A549 (cell line): Measurements from ENCODE around the gene CPZ. TPM values are rescaled to one million over a fixed set of nuclear protein-coding genes. Genes with fewer than 3 reads are reported as not detected.

ENCODE experiments used
- ATAC-seq, 2 experiments: fragments of 200-7000 bp in 1 of 2; fragments of >200 bp in 1 of 2; cut with Nextera tagmentation in 1 of 2; cut with Tn5 transposase in 1 of 2; 3 replicates each; pipeline versions ENCODE4 v1.8.0 to v1.9.1; 2018 to 2020; ENCODE audit warnings: mild to moderate bottlenecking in 1 of 2, moderate library complexity in 1 of 2
- CTCF ChIA-PET: fragments of 300-600 bp; sonication (Branson Sonifier 250); formaldehyde crosslinking; extraction: SDS; loops from one replicate; lab custom pipeline; 2021; ENCODE audit warnings: antibody characterized with exemption, inconsistent platforms; lab: Yijun Ruan, JAX
- POLR2A ChIA-PET: fragments of 350-600 bp; formaldehyde crosslinking; extraction: SDS; loops from one replicate; lab custom pipeline; 2021; ENCODE audit warnings: antibody characterized with exemption, inconsistent platforms; lab: Yijun Ruan, JAX
- DNase-seq, 2 experiments: peaks; one replicate each; pipeline versions ENCODE4 v3.0.0 to v3.0.0-alpha.2; 2011 to 2016; ENCODE audit warnings: low read depth in 1 of 2, low spot score in 1 of 2
- FAIRE-seq: peaks from 2 replicates; lab custom pipeline; 2011; peaks lifted over from hg19 to GRCh38; lab: Jason Lieb, UNC
- H3K27ac ChIP-seq, 2 experiments: fragments of >200 bp; sonication (Bioruptor Twin); formaldehyde crosslinking; 3 replicates each; pipeline ENCODE4 v1.5.1; 2016 to 2017
- H3K4me1 ChIP-seq: fragments of >200 bp; sonication (Bioruptor Twin); formaldehyde crosslinking; 3 replicates; pipeline ENCODE4 v1.6.1; 2016
- H3K4me2 ChIP-seq: fragments of >200 bp; sonication (Bioruptor Twin); formaldehyde crosslinking; 3 replicates; pipeline ENCODE4 v1.6.1; 2016
- H3K4me3 ChIP-seq: fragments of >200 bp; sonication (Bioruptor Twin); formaldehyde crosslinking; 3 replicates; pipeline ENCODE4 v1.5.1; 2016
- H3K9me3 ChIP-seq: fragments of >200 bp; sonication (Bioruptor Twin); formaldehyde crosslinking; 3 replicates; pipeline ENCODE4 v1.6.1; 2016
- ATOH8 ChIP-seq: fragments of 250-450 bp; sonication (Bioruptor Pico); IDR thresholded peaks from 2 replicates; pipeline ENCODE4 v1.5.0; 2020; ENCODE audit warnings: low read depth, mild to moderate bottlenecking, moderate library complexity
- BCL3 ChIP-seq: fragments of >200 bp; sonication (Bioruptor Twin); formaldehyde crosslinking; IDR thresholded peaks from 3 replicates; pipeline ENCODE4 v1.6.1; 2016
- CBX8 ChIP-seq: fragments of 200-600 bp; sonication (generic); IDR thresholded peaks from 2 replicates; pipeline ENCODE4 v1.6.1; 2016
- CEBPB ChIP-seq, 2 experiments: fragments of >200 bp in 1 of 2; sonication (Bioruptor Twin) in 1 of 2; formaldehyde crosslinking in 1 of 2; IDR thresholded peaks; 2 replicates each; pipeline ENCODE4 v1.6.1; 2012 to 2016
- CHD2 ChIP-seq: fragments of 150-350 bp; IDR thresholded peaks from 2 replicates; pipeline ENCODE4 v1.6.1; 2014; ENCODE audit warnings: low read length; ENCODE audit not compliant: partially characterized antibody
- EP300 ChIP-seq, 2 experiments: fragments of >200 bp; sonication (Bioruptor Twin); formaldehyde crosslinking; IDR thresholded peaks; 2 replicates in 1 of 2; 3 replicates in 1 of 2; pipeline ENCODE4 v1.6.1; 2016 to 2017
- ESRRA ChIP-seq: fragments of 150-350 bp; IDR thresholded peaks from 2 replicates; pipeline ENCODE4 v1.6.1; 2014; ENCODE audit warnings: mild to moderate bottlenecking, low read length, borderline replicate concordance
- HDAC2 ChIP-seq: fragments of 200-600 bp; sonication (generic); IDR thresholded peaks from 2 replicates; pipeline ENCODE4 v1.6.1; 2016
- HEYL ChIP-seq: fragments of 250-450 bp; sonication (Bioruptor Pico); IDR thresholded peaks from 2 replicates; pipeline ENCODE4 v1.8.0; 2021; ENCODE audit warnings: mild to moderate bottlenecking, moderate library complexity
- JUN ChIP-seq, 2 experiments: fragments of >200 bp; sonication (Bioruptor Twin); formaldehyde crosslinking; IDR thresholded peaks; 2 replicates in 1 of 2; 3 replicates in 1 of 2; pipeline ENCODE4 v1.6.1; 2016 to 2017
- MAFK ChIP-seq: fragments of 450-650 bp; IDR thresholded peaks from 2 replicates; pipeline ENCODE4 v1.6.1; 2014; ENCODE audit not compliant: partially characterized antibody
- MAX ChIP-seq: IDR thresholded peaks from 2 replicates; pipeline ENCODE4 v1.6.1; 2012
- NR3C1 ChIP-seq: fragments of >200 bp; sonication (Bioruptor Twin); formaldehyde crosslinking; IDR thresholded peaks from 3 replicates; pipeline ENCODE4 v1.6.1; 2017
- PHF8 ChIP-seq: fragments of 200-600 bp; sonication (generic); IDR thresholded peaks from 2 replicates; pipeline ENCODE4 v1.6.1; 2016; ENCODE audit warnings: low read depth, mild to moderate bottlenecking, antibody characterized with exemption, moderate library complexity, borderline replicate concordance
- POLR2A ChIP-seq: IDR thresholded peaks from 2 replicates; pipeline ENCODE4 v1.6.1; 2012; ENCODE audit warnings: mild to moderate bottlenecking, low read length
- POLR2AphosphoS2 ChIP-seq: conservative IDR thresholded peaks from 2 replicates; pipeline ENCODE4 v1.6.1; 2012; ENCODE audit warnings: low read length, improper control_type of control experiment, inconsistent platforms
- RAD21 ChIP-seq, 2 experiments: fragments of >200 bp in 1 of 2; sonication (Bioruptor Twin) in 1 of 2; formaldehyde crosslinking in 1 of 2; IDR thresholded peaks in 1 of 2; conservative IDR thresholded peaks in 1 of 2; 2 replicates in 1 of 2; 3 replicates in 1 of 2; pipeline ENCODE4 v1.6.1; 2012 to 2018; ENCODE audit warnings: inconsistent platforms in 1 of 2
- RARB ChIP-seq: fragments of 250-450 bp; sonication (Bioruptor Pico); IDR thresholded peaks from 2 replicates; pipeline ENCODE4 v1.8.0; 2021; ENCODE audit warnings: mild to moderate bottlenecking, moderate library complexity
- RCOR1 ChIP-seq: fragments of 150-350 bp; IDR thresholded peaks from 2 replicates; pipeline ENCODE4 v1.6.1; 2014; ENCODE audit warnings: antibody characterized with exemption, low read length, low read depth
- SMC3 ChIP-seq: fragments of >200 bp; sonication (Bioruptor Twin); formaldehyde crosslinking; IDR thresholded peaks from 3 replicates; pipeline ENCODE4 v1.6.1; 2018; ENCODE audit warnings: inconsistent platforms
- TFCP2L1 ChIP-seq: fragments of 250-450 bp; sonication (Bioruptor Pico); IDR thresholded peaks from 2 replicates; pipeline ENCODE4 v1.5.0; 2021; ENCODE audit warnings: mild to moderate bottlenecking
- TP53 ChIP-seq: fragments of 250-450 bp; sonication (Bioruptor Pico); IDR thresholded peaks from 2 replicates; pipeline ENCODE4 v1.5.0; 2021; ENCODE audit warnings: mild to moderate bottlenecking, moderate library complexity
- ZNF302 ChIP-seq: fragments of 250-450 bp; sonication (Bioruptor Pico); IDR thresholded peaks from 2 replicates; pipeline ENCODE4 v1.9.0; 2021; ENCODE audit warnings: inconsistent platforms, mild to moderate bottlenecking, moderate library complexity
- ZSCAN20 ChIP-seq: fragments of 250-450 bp; sonication (Bioruptor Pico); IDR thresholded peaks from 2 replicates; pipeline ENCODE4 v1.8.0; 2022; ENCODE audit warnings: mild to moderate bottlenecking, moderate library complexity
- WGBS: methylation state at CpG from one replicate; pipeline ENCODE4 v1.1.6; 2017; ENCODE audit errors: missing lambda C conversion rate; 5-methylcytosine and 5-hydroxymethylcytosine counted together
- polyA plus RNA-seq, 4 experiments: library from polyadenylated mRNA; depleted of rRNA in 3 of 4; stranded (reverse); fragments of >200 nt; fragmentation: RNase III in 1 of 4; extraction: RNeasy Plus Mini Kit Qiagen cat#74134 plus additional on column Dnase treatment in 1 of 4; gene quantifications; 2 replicates in 3 of 4; 3 replicates in 1 of 4; pipeline ENCODE4 v1.2.3, GENCODE V29; 2011 to 2017

The CPZ gene
- polyA plus RNA-seq, 2 of the 4 experiments (the other 2 are of a cell fraction): 0.09 to 0.21 TPM

- Histone ChIP-seq H3K4me3 (no peak overlapping the region), H3K27ac (no peak overlapping the region), H3K4me1 (no peaks in the 10 kb centered on the region), H3K4me2 (no peak overlapping the region), H3K9me3 (no peaks in the 10 kb centered on the region)
- ChIA-PET CTCF (interaction anchor here (0.9 kb wide), 1 partner anchor 268 kb away, joined by 4 read pairs; no protein-coding TSS in a partner anchor), POLR2A (no interaction called here)
- no peak for FAIRE-seq
- 52% methylated on average over 3 of the region's 33 CpGs for WGBS
- ATAC-seq: no peak
- no peak for DNase-seq
- TF ChIP-seq RARB (no peak), RAD21 (conservative IDR thresholded peaks at IDR 0.05 in 1 of 2, IDR thresholded peaks at IDR 0.05 in 1 of 2) (no peak), JUN (IDR thresholded peaks at IDR 0.05) (no peak), POLR2A (no peak), CBX8 (no peak), TP53 (CRISPR knock-in tag) (no peak), MAX (no peak), NR3C1 (no peak), ESRRA (no peak), ZSCAN20 (no peak), POLR2AphosphoS2 (no peak), HEYL (CRISPR knock-in tag) (no peak), EP300 (IDR thresholded peaks at IDR 0.05) (no peak), CEBPB (IDR thresholded peaks at IDR 0.05) (no peak), HDAC2 (no peak), PHF8 (no peak), TFCP2L1 (no peak), CHD2 (no peak)
Observed at GRCh38 chr4:8649631-8650361, 57.2 kb downstream of the CPZ start.

GRCh38 chr4:8651661-8652180 lies 59.2 kb downstream of the CPZ start:
- no peaks in the 10 kb centered on the region for H3K4me1 ChIP-seq
- H3K27ac ChIP-seq: no peak overlapping the region
- CTCF ChIA-PET: interaction anchor here (0.6 to 1.2 kb wide), 2 partner anchors 36 to 385 kb away, joined by 3 read pairs; no protein-coding TSS in a partner anchor
- TF ChIP-seq RCOR1: no peak
- no peak for TF ChIP-seq MAFK
- no peak for TF ChIP-seq ZNF302 (CRISPR knock-in tag)
- TF ChIP-seq BCL3: no peak
- no peak for TF ChIP-seq SMC3
- no peak for TF ChIP-seq ATOH8 (CRISPR knock-in tag)
- POLR2A ChIA-PET: no interaction called here
- H3K9me3 ChIP-seq: no peaks in the 10 kb centered on the region
- no peak overlapping the region for H3K4me3 ChIP-seq
- DNase-seq: no peak
- FAIRE-seq: no peak
- peak in 1 of 2 experiments; percentile 30; a peak in 1 of 6 replicates for ATAC-seq
- H3K4me2 ChIP-seq: no peak overlapping the region
- 20% methylated on average over 3 of the region's 18 CpGs for WGBS
